GM18907 (cell line): ENCODE results near the gene ADCK2.
A peak's percentile ranks its signal among the peaks of the same experiment; 100 is the strongest.
"Not testable (repeated sequence)": the region's sequence is repeated elsewhere in the genome, so short reads cannot be mapped to it uniquely, and the experiment has no call there.

Experiments
- ATAC-seq: cut with Tn5 transposase; IDR thresholded peaks from one replicate; pipeline ENCODE4 v1.9.1; 2021; ENCODE audit warnings: mild to moderate bottlenecking, moderate library complexity; ENCODE audit not compliant: unreplicated experiment

The ADCK2 gene

GRCh38 chr7:140672382-140673062 lies at the start of gene ADCK2:
ADCK2 (plus strand) TSS chr7:140672945; CDS start chr7:140673331, 386 bp downstream.
- ATAC-seq, result peak; percentile 56

GRCh38 chr7:140623980-140624379 lies 48.8 kb upstream of the ADCK2 start:
- no peak for ATAC-seq

DNA sequence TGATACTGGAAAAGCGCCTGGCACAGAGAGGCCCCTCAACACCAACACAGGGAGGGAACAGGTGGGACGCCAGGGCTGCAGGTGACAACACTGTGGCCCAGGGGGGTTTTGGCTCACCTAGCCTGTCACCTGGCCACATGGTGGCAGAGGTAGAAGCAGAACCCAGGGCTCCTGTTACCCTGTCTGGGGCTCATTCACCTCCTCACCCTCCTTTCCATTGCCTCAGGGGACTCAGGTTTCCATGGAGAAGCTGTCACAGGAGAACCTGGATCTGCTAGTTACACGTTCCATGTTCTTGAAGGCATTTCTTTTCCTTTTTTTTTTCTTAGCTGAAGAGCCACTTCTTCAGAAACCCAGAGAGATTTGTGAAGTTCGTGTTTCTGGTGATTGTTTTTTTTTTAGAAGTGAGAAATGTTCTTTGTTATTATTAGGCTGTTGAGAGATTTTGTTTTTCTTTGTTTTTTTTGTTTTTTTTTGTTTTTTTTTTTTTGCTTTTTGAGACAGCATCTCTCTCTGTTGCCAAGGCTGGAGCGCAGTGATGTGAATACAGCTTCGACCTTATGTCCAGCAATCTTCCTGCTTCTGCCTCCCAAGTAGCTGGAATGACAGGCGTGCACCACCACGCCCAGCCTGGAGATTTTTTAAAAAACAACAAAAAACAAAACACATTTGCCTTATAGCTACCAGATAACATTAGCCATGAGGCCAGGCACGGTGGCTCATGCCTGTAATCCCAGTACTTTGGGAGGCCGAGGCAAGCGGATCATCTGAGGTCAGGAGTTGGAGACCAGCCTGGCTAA lies 48.2 kb upstream of the ADCK2 start:
- no peak for ATAC-seq

GRCh38 chr7:140625192-140625558 lies 47.6 kb upstream of the ADCK2 start:
- not testable (repeated sequence) for ATAC-seq

GRCh38 chr7:140625908-140626868 lies 46.6 kb upstream of the ADCK2 start:
- no peak for ATAC-seq

- ATAC-seq, result no peak
Observed at GRCh38 chr7:140631021-140631420, 41.7 kb upstream of the ADCK2 start.

DNA sequence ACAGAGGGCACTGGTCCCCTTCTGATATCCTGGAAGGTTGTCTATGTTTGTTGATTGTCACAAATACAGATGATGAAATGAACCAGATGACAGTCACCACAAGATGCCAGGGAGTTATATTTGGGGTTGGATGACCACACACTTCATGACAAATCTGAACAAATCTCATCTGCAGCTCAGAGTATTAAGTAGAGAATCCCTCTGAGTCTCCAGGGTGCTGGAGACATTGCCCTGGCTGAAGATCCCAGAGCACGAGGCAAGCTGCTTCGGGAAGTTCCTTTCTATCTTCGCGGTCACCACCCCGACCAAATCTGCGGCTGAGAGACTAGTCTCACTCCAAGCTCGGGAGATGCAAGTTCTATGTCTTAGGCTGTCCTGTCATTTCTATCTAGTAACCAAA lies 41.1 kb upstream of the ADCK2 start:
- ATAC-seq, result no peak

GRCh38 chr7:140635345-140635744 lies 37.4 kb upstream of the ADCK2 start:
- no peak for ATAC-seq

DNA sequence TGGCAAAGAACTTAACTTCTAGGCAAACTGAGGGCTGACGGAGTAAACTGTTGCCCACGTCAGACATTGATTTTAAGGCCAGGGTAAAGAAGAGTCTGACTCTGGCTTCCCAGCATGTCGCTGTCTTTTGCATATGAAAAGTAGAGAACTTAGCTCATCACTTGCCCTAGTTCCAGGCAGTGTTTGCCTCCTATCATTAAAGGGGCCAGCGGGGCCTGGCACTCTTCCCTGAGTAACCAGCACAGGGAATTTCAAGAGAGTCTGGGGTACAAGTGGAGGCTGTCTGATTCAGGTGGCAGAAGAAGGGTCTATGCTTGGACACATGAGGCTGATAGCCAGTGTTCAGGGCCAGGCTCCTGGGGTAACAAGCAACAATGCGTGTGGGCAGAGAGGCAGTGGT lies 36.9 kb upstream of the ADCK2 start:
- ATAC-seq, result no peak

DNA sequence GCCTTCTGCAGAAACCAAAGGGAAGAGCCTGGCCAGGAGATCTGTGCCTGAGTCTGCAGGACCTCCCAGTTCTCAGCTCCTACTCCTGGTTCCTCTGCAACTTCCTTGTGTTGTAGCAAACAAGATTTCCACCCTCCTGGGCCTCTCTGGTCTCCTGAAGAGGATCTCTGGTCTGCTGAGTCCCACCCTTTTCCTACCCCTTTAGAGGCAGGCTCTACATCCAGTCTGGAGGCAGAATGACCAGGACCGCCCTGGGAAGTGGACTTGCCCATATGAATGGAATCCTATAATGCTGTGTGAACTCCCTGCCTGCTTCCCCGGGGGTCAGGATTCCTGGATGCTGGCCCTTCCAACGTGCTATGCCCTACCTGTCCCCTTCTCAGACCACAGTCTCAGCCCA lies 35.3 kb upstream of the ADCK2 start:
- ATAC-seq, result no peak

- ATAC-seq, result no peak
Observed at GRCh38 chr7:140638173-140638791, 34.5 kb upstream of the ADCK2 start.

GRCh38 chr7:140639366-140640053 lies 33.2 kb upstream of the ADCK2 start:
- no peak for ATAC-seq

- no peak for ATAC-seq
Observed at GRCh38 chr7:140640060-140640637, 32.6 kb upstream of the ADCK2 start.

- no peak for ATAC-seq
Observed at GRCh38 chr7:140640727-140641523, 31.8 kb upstream of the ADCK2 start, which contains the start of gene DENND2A. DENND2A (minus strand) TSS chr7:140640813; CDS start chr7:140602397, 38,416 bp downstream.

- no peak for ATAC-seq
Observed at GRCh38 chr7:140641524-140642195, 31.1 kb upstream of the ADCK2 start.

DNA sequence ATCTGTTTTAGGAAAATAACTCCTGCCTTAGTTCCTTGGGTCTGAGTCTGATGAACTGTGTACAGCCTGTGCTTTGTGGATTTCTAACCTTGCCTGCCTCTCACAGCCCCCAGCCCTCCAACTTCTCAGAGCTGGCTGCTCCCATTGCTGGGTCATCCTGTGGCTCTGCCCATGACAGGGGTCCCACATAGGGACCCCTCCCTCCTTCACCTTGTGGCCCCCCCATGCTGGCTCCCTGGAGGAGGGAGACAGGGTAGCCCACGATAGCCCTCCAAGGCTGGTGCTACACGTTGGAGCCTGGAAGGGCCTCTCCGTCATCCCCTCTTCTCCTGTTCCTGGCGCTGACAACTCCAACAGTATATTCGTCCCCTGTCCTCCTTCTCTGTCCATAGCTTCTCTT lies 29.3 kb upstream of the ADCK2 start:
- ATAC-seq, result no peak

DNA sequence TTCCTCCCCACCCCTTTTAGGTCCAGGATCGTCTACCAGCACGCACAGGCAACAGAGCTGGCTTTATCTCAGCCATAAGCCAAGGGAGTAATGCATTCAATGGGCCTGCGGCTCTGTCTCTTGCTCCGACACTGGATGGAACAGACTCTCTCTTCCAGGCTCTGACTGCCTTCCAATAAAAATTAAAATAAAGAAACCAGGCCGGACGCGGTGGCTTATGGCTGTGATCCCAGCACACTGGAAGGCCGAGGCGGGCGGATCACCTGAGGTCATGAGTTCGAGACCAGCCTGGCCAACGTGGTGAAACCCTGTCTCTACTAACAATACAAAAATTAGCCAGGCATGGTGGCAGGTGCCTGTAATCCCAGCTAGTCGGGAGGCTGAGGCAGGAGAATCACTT lies 28.0 kb upstream of the ADCK2 start:
- ATAC-seq, result not testable (repeated sequence)

- ATAC-seq, result no peak
Observed at GRCh38 chr7:140645166-140645900, 27.4 kb upstream of the ADCK2 start.
